Measurements from ENCODE around the gene SCN1B.

Gene SCN1B

DNA sequence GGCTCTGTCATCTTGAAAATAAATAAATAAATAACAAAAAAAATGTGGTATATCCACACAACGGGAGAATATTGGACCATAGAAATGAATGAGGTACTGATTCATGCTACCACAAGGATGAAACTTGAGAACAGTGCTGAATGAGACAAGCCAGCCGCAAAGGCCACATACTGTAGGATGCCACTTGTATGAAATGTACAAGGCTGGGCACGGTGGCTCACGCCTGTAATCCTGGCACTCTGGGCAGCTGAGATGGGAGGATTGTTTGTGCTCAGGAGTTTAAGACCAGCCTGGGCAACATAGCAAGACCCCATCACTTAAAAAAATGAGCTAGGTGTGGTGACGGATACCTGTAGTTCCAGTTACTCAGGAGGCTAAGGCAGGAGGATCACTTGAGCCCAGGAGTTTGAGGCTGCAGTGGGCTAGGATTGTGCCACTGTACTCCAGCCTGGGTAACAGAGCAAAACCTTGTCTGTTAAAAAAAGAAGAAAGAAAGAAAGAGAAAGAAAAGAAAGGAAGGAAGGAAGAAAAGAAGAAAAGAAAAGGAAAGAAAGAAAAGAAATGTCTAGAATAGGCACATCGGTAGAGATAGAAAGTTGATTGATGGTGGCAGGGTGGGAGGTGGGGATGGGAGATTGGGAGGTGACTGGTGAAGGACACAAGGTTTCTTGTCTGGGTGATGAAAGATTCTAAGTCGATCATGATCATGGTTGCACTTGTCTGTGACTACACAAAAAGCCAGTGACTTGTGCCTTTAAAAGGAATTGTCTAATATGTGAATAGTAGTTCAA, 31.5 kb downstream of the SCN1B start:
- Histone ChIP-seq H3K27me3 (ENCODE audit: insufficient read depth, low read length, poor library complexity, severe bottlenecking) (no peaks in the 10 kb centered on the region), H4K20me1 (ENCODE audit: insufficient read depth, low read length, poor library complexity, severe bottlenecking) (no peaks in the 10 kb centered on the region), H3F3A (ENCODE audit: low read depth) (no peaks in the 10 kb centered on the region), H3K4me1 (ENCODE audit: insufficient read depth, low read length, poor library complexity, severe bottlenecking) (no peaks in the 10 kb centered on the region), H3K9me2 (replicated peaks; ENCODE audit: low read depth, low read length) (no peaks in the 10 kb centered on the region), H3K36me3 (ENCODE audit: insufficient read depth, low read length) (no peaks in the 10 kb centered on the region), H3K79me2 (ENCODE audit: insufficient read depth, low read length) (no peaks in the 10 kb centered on the region), H3K4me2 (ENCODE audit: low read depth, low read length, poor library complexity, severe bottlenecking) (no peak overlapping the region), H3K9me3 (ENCODE audit: insufficient read depth, low read depth, low read length) (no peaks in the 10 kb centered on the region), H3K9ac (ENCODE audit: low read depth, low read length, poor library complexity, severe bottlenecking) (no peak overlapping the region), H3K4me3 (ENCODE audit: low read length, poor library complexity, severe bottlenecking) (no peak overlapping the region), H2AFZ (ENCODE audit: low read length) (no peak overlapping the region)
- TF ChIP-seq, protein P1, sequence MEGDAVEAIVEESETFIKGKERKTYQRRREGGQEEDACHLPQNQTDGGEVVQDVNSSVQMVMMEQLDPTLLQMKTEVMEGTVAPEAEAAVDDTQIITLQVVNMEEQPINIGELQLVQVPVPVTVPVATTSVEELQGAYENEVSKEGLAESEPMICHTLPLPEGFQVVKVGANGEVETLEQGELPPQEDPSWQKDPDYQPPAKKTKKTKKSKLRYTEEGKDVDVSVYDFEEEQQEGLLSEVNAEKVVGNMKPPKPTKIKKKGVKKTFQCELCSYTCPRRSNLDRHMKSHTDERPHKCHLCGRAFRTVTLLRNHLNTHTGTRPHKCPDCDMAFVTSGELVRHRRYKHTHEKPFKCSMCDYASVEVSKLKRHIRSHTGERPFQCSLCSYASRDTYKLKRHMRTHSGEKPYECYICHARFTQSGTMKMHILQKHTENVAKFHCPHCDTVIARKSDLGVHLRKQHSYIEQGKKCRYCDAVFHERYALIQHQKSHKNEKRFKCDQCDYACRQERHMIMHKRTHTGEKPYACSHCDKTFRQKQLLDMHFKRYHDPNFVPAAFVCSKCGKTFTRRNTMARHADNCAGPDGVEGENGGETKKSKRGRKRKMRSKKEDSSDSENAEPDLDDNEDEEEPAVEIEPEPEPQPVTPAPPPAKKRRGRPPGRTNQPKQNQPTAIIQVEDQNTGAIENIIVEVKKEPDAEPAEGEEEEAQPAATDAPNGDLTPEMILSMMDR (conservative IDR thresholded peaks at IDR 0.05; ENCODE audit: low read length): no peak
- TF ChIP-seq EZH2phosphoT487 (IDR thresholded peaks at IDR 0.05; ENCODE audit: borderline replicate concordance): no peak

DNA sequence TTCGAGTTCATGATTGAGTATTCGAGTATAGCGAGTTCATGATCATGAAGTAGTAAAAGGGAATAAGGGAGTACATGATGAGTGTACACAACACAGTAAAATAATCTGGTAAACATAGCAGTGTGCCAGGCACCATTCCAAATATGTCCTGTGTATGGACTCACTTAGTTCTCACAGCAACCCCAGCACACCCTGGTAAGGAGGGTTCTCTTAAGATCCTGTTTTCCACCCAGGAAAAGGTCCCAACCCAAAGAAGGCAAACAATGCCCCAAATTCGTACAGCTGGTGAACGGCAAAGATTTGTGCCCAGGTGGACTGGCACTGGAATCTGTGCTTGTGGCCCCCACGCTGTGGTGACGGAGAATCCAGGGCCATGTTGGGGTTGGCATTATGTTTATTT, 32.7 kb downstream of the SCN1B start:
- no peaks in the 10 kb centered on the region for H4K20me1 ChIP-seq (ENCODE audit: insufficient read depth, low read length, poor library complexity, severe bottlenecking)
- TF ChIP-seq, protein P1 (conservative IDR thresholded peaks at IDR 0.05; ENCODE audit: low read length): no peak
- no peak for TF ChIP-seq EZH2phosphoT487 (IDR thresholded peaks at IDR 0.05; ENCODE audit: borderline replicate concordance)

DNA sequence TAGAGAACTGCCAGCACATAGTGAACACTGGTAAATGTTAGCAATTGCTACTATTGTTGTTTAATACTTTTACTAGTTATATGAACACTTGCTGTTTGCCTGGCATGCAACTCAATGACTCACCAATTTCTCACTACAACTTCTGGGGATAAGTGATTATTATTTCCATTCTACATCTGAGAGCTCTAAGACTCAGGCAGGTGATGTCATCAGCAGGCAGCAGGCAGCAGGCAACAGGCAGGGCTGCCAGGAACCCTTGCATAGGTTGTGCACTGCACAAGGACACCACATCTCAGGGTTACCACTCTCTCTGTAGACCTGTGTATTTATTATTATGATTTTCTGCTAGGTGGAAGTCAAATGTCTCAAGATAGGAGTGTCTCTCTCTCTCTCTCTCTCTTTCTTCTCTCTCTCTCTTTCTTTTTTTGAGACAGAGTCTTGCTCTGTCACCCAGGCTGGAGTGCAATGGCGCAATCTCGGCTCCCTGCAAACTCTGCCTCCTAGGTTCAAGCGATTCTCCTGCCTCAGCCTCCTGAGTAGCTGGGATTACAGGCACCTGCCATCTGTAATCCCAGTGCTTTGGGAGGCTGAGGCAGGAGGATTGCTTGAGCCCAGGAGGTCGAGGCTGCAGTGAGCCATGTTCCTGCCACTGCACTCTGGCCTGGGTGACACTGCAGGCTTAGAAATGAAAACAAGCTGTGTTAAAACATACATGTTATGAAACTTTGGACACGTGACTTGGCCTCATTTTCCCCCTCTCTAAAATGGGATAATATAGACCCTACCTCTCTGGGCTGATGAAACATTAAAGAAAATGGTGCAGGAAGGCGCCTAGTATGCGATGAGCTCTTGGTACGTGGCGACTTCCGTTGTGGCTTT, 33.9 kb downstream of the SCN1B start:
- Histone ChIP-seq H2AFZ (ENCODE audit: low read length) (no peak overlapping the region), H4K20me1 (ENCODE audit: insufficient read depth, low read length, poor library complexity, severe bottlenecking) (no peaks in the 10 kb centered on the region), H3K79me2 (ENCODE audit: insufficient read depth, low read length) (no peaks in the 10 kb centered on the region), H3K27me3 (ENCODE audit: insufficient read depth, low read length, poor library complexity, severe bottlenecking) (no peaks in the 10 kb centered on the region), H3K4me2 (ENCODE audit: low read depth, low read length, poor library complexity, severe bottlenecking) (no peak overlapping the region), H3K9ac (ENCODE audit: low read depth, low read length, poor library complexity, severe bottlenecking) (no peak overlapping the region), H3K4me3 (ENCODE audit: low read length, poor library complexity, severe bottlenecking) (no peak overlapping the region), H3F3A (ENCODE audit: low read depth) (no peaks in the 10 kb centered on the region), H3K9me3 (ENCODE audit: insufficient read depth, low read depth, low read length) (no peaks in the 10 kb centered on the region), H3K36me3 (ENCODE audit: insufficient read depth, low read length) (no peaks in the 10 kb centered on the region), H3K9me2 (replicated peaks; ENCODE audit: low read depth, low read length) (no peaks in the 10 kb centered on the region), H3K4me1 (ENCODE audit: insufficient read depth, low read length, poor library complexity, severe bottlenecking) (no peaks in the 10 kb centered on the region)
- TF ChIP-seq, protein P1 (conservative IDR thresholded peaks at IDR 0.05; ENCODE audit: low read length): no peak
- TF ChIP-seq EZH2phosphoT487 (IDR thresholded peaks at IDR 0.05; ENCODE audit: borderline replicate concordance): no peak

More for the DNA sequence above, 32.7 kb downstream of the SCN1B start:
- Histone ChIP-seq H3F3A (ENCODE audit: low read depth) (no peaks in the 10 kb centered on the region), H3K4me3 (ENCODE audit: low read length, poor library complexity, severe bottlenecking) (no peak overlapping the region), H3K4me1 (ENCODE audit: insufficient read depth, low read length, poor library complexity, severe bottlenecking) (no peaks in the 10 kb centered on the region), H3K9ac (ENCODE audit: low read depth, low read length, poor library complexity, severe bottlenecking) (no peak overlapping the region), H3K36me3 (ENCODE audit: insufficient read depth, low read length) (no peaks in the 10 kb centered on the region), H3K9me3 (ENCODE audit: insufficient read depth, low read depth, low read length) (no peaks in the 10 kb centered on the region), H3K27me3 (ENCODE audit: insufficient read depth, low read length, poor library complexity, severe bottlenecking) (no peaks in the 10 kb centered on the region), H3K79me2 (ENCODE audit: insufficient read depth, low read length) (no peaks in the 10 kb centered on the region), H3K9me2 (replicated peaks; ENCODE audit: low read depth, low read length) (no peaks in the 10 kb centered on the region), H3K4me2 (ENCODE audit: low read depth, low read length, poor library complexity, severe bottlenecking) (no peak overlapping the region), H2AFZ (ENCODE audit: low read length) (no peak overlapping the region)
